HFF-Myc (cell line): Measurements from ENCODE around the gene RSPH3.
"Not testable (repeated sequence)": the region's sequence is repeated elsewhere in the genome, so short reads cannot be mapped to it uniquely, and the experiment has no call there.

ENCODE experiments used
- DNase-seq: peaks from one replicate; pipeline ENCODE4 v3.0.0-alpha.2; 2011; ENCODE audit warnings: low read depth; ENCODE audit errors: extremely low read depth
- H3K4me3 ChIP-seq: replicated peaks from 2 replicates; pipeline ENCODE4 v1.5.1; 2011; ENCODE audit warnings: low read depth, mild to moderate bottlenecking, control low read depth, low read length
- TF ChIP-seq, protein P1 (sequence below): IDR thresholded peaks from 2 replicates; pipeline ENCODE4 v1.5.1; 2012; ENCODE audit warnings: mild to moderate bottlenecking, low read depth, low read length, control low read depth; ENCODE audit errors: missing control alignments

The RSPH3 gene

GRCh38 chr6:158958504-158959386, 41.3 kb downstream of the RSPH3 start:
- TF ChIP-seq, protein P1, sequence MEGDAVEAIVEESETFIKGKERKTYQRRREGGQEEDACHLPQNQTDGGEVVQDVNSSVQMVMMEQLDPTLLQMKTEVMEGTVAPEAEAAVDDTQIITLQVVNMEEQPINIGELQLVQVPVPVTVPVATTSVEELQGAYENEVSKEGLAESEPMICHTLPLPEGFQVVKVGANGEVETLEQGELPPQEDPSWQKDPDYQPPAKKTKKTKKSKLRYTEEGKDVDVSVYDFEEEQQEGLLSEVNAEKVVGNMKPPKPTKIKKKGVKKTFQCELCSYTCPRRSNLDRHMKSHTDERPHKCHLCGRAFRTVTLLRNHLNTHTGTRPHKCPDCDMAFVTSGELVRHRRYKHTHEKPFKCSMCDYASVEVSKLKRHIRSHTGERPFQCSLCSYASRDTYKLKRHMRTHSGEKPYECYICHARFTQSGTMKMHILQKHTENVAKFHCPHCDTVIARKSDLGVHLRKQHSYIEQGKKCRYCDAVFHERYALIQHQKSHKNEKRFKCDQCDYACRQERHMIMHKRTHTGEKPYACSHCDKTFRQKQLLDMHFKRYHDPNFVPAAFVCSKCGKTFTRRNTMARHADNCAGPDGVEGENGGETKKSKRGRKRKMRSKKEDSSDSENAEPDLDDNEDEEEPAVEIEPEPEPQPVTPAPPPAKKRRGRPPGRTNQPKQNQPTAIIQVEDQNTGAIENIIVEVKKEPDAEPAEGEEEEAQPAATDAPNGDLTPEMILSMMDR = no peak
- H3K4me3 ChIP-seq = no peak overlapping the region
- DNase-seq = no peak

GRCh38 chr6:158955255-158955654, 44.7 kb downstream of the RSPH3 start:
- TF ChIP-seq, protein P1 = no peak
- H3K4me3 ChIP-seq = no peak overlapping the region
- no peak for DNase-seq

- no peak overlapping the region for H3K4me3 ChIP-seq
- DNase-seq = no peak
- TF ChIP-seq, protein P1 = no peak
Observed at GRCh38 chr6:158954753-158955152, 45.2 kb downstream of the RSPH3 start.

- DNase-seq, H3K4me3 ChIP-seq: not testable (repeated sequence)
Observed at GRCh38 chr6:158952011-158952410, 48.0 kb downstream of the RSPH3 start.

- DNase-seq, H3K4me3 ChIP-seq: not testable (repeated sequence)
Observed at GRCh38 chr6:158951565-158951964, 48.4 kb downstream of the RSPH3 start.

- TF ChIP-seq, protein P1 = no peak
- H3K4me3 ChIP-seq = no peak overlapping the region
- no peak for DNase-seq
Observed at GRCh38 chr6:158947284-158947683, 52.7 kb downstream of the RSPH3 start.

GRCh38 chr6:158943380-158944032, 56.5 kb downstream of the RSPH3 start:
- H3K4me3 ChIP-seq = no peak overlapping the region
- TF ChIP-seq, protein P1 = no peak
- no peak for DNase-seq
